ENCODE results near the gene TUBB2A. TPM values are rescaled to one million over a fixed set of nuclear protein-coding genes. Genes with fewer than 3 reads are reported as not detected.

TUBB2A gene
- 10 to 100 TPM; 19.7 to 53.5 TPM for total RNA-seq
- polyA plus RNA-seq, result 10 to 100 TPM; 10.8 to 40.6 TPM
- long read RNA-seq, donor 1, transcript TUBB2A-201 (4 exons, 1,595 nt), result major isoform, 10 of 10 reads
- long read RNA-seq, donor 1, partial matches to known transcripts, result 0 of 10 reads
- long read RNA-seq, donor 1, other reads (novel, unspliced or antisense), result 0 of 10 reads
- long read RNA-seq, donor 2, transcript TUBB2A-201 (4 exons, 1,595 nt), result major isoform, 5 of 5 reads
- long read RNA-seq, donor 2, partial matches to known transcripts, result 0 of 5 reads
- long read RNA-seq, donor 2, other reads (novel, unspliced or antisense), result 0 of 5 reads
- long read RNA-seq, donor 3, partial matches to known transcripts, result 0 of 1 reads
- long read RNA-seq, donor 3, other reads (novel, unspliced or antisense), result 0 of 1 reads
- long read RNA-seq, donor 4, transcript TUBB2A-201 (4 exons, 1,595 nt), result major isoform, 10 of 10 reads
- long read RNA-seq, donor 4, partial matches to known transcripts, result 0 of 10 reads
- long read RNA-seq, donor 4, other reads (novel, unspliced or antisense), result 0 of 10 reads
- long read RNA-seq, donor 5, transcript TUBB2A-201 (4 exons, 1,595 nt), result major isoform, 21 of 21 reads
- long read RNA-seq, donor 5, partial matches to known transcripts, result 0 of 21 reads
- long read RNA-seq, donor 5, other reads (novel, unspliced or antisense), result 0 of 21 reads

DNA sequence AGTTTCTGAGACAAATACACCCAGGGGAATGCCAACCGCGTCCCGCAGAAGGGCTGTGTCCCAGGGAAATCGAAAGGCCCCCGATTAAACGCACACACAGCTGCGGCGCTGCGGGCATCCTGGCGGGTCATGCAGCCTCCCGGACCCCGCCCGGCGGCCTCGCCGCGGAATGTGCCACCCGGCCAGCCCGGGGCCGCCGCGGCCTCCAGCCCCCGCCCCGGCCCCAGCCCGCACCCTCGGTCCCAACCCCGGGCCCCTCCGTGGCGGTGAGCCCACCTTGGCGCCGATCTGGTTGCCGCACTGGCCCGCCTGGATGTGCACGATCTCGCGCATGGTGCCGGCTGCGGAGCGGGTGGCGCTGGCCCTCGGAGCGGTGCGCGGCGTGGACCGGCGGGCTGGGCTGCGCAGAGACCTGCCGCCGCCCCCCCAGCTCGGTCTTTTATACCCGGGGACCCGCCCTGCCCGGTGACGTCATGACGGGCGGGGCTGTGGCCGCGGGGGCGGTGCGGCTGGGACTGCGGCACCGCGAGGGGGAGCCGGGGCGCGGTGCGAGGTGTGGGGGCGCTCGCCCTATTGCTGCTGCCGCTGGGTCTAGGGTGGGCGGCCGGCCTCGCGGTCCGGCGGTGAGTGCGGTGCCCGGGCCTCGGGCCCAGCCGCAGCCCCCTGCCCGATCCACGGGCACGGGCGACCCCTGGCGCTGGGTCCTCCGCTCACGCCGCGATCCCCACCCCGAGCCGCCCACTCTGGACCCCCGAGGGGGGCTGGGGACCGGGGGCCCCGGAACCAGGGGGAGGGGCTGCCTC is at the start of gene TUBB2A:
TSS of gene TUBB2A (minus strand) at position 414 of the 803 bp plus-strand sequence. CDS start at position 333, 81 bp downstream.
- Histone ChIP-seq H3K27ac (ENCODE audit: low read depth in 1 of 2, low read length in 1 of 2) (peak within 1 kb of the TSS; percentile 91 to 98), H3K36me3 (ENCODE audit: control insufficient read depth in 4 of 4, insufficient read depth in 4 of 4, low read length in 4 of 4) (peaks cover 0 to 3% (median 0%) of the 10 kb centered on the region in 4 donors), H3K9me3 (ENCODE audit: control insufficient read depth in 4 of 4, insufficient read depth in 3 of 4, low read length in 3 of 4) (no peaks in the 10 kb centered on the region), H3K4me1 (ENCODE audit: control insufficient read depth in 5 of 5, insufficient read depth in 5 of 5, low read length in 5 of 5) (peaks cover 0 to 10% (median 0%) of the 10 kb centered on the region in 5 donors), H3K4me3 (peak within 1 kb of the TSS; percentile 71), H3K27me3 (ENCODE audit: control insufficient read depth in 3 of 3, insufficient read depth in 3 of 3, low read length in 2 of 3) (peaks cover 0 to 2% (median 0%) of the 10 kb centered on the region in 3 donors), H3K9ac (ENCODE audit: insufficient read depth in 1 of 2, low read length in 2 of 2) (peak within 1 kb of the TSS; percentile 37 to 49)
- TF ChIP-seq, protein P1, sequence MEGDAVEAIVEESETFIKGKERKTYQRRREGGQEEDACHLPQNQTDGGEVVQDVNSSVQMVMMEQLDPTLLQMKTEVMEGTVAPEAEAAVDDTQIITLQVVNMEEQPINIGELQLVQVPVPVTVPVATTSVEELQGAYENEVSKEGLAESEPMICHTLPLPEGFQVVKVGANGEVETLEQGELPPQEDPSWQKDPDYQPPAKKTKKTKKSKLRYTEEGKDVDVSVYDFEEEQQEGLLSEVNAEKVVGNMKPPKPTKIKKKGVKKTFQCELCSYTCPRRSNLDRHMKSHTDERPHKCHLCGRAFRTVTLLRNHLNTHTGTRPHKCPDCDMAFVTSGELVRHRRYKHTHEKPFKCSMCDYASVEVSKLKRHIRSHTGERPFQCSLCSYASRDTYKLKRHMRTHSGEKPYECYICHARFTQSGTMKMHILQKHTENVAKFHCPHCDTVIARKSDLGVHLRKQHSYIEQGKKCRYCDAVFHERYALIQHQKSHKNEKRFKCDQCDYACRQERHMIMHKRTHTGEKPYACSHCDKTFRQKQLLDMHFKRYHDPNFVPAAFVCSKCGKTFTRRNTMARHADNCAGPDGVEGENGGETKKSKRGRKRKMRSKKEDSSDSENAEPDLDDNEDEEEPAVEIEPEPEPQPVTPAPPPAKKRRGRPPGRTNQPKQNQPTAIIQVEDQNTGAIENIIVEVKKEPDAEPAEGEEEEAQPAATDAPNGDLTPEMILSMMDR (IDR thresholded peaks at IDR 0.05; ENCODE audit: control extremely low read depth, extremely low read depth), result no peak
- WGBS, 2 donors, result 0 to 1% methylated on average over 71 to 95 of the region's 95 CpGs
- DNase-seq (peak; percentile 85 to 86 (median 86)), ATAC-seq (ENCODE audit: insufficient read depth, low FRiP score) (peak; percentile 88)

DNA sequence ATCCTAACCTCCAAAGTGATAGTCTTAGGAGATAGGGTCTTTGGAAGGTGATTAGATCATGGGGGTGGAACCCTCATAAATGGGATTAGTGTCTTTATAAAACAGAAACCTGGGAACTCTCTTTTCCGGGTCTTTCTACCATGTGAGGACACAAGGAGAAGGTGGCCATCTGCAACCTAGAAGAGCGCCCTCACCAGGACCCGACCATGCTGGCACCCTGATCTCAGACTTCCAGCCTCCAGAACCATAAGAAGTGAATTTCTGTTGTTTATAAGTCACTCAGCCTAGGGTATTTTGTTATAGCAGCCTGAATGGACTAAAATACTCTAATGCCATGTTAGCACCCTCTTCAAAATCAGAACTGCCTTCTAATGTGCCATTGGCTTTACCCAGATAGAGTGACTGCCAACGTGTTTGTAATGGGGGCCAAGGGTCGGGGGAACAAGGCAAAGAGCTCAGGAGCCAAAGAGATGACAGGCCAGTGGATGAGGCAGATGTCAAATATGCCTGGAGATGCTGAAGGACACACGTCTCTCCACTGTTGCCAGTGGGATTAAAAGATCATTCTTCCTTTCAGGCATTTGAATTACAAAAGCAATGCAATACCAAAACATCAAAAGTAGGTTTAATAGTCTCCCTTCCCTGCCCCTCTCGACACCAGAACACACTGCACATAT is 49.1 kb upstream of the TUBB2A start:
- Histone ChIP-seq H3K4me1 (ENCODE audit: control insufficient read depth in 5 of 5, insufficient read depth in 5 of 5, low read length in 5 of 5) (peaks cover 0 to 2% (median 0%) of the 10 kb centered on the region in 5 donors), H3K27ac (ENCODE audit: low read depth in 1 of 2, low read length in 1 of 2) (no peak overlapping the region), H3K9me3 (ENCODE audit: control insufficient read depth in 4 of 4, insufficient read depth in 3 of 4, low read length in 3 of 4) (peaks cover 0 to 2% (median 0%) of the 10 kb centered on the region in 4 donors), H3K9ac (ENCODE audit: insufficient read depth in 1 of 2, low read length in 2 of 2) (no peak overlapping the region), H3K27me3 (ENCODE audit: control insufficient read depth in 3 of 3, insufficient read depth in 3 of 3, low read length in 2 of 3) (no peaks in the 10 kb centered on the region), H3K4me3 (no peak overlapping the region), H3K36me3 (ENCODE audit: control insufficient read depth in 4 of 4, insufficient read depth in 4 of 4, low read length in 4 of 4) (no peaks in the 10 kb centered on the region)
- ATAC-seq (ENCODE audit: insufficient read depth, low FRiP score), result no peak
- DNase-seq, result no peak
- 93 to 96% methylated on average over 7 of the region's 7 CpGs for WGBS, 2 donors
- TF ChIP-seq, protein P1 (IDR thresholded peaks at IDR 0.05; ENCODE audit: control extremely low read depth, extremely low read depth), result no peak

DNA sequence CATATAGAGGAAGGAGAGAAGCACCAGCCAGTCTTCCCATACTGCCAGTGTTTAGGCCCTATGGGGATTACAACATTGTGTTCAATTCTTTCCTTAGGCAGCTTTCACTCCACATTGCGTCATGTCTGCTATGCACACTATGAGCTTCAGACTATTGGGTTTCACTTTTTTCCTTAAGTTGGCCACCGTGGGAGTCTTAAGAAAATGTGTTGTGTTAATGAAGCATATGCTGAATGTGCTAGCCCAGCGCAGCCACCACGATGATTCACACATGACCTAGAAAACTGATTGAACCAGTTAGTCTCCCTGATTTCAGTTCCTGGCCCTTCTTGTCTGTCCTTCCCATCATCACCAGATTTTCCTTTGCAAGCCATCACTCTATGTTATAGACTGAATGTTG is 48.6 kb upstream of the TUBB2A start:
- H3K9me3 ChIP-seq (ENCODE audit: control insufficient read depth in 4 of 4, insufficient read depth in 3 of 4, low read length in 3 of 4), result peaks cover 0 to 2% (median 0%) of the 10 kb centered on the region in 4 donors
- no peak overlapping the region for H3K9ac ChIP-seq (ENCODE audit: insufficient read depth in 1 of 2, low read length in 2 of 2)
- H3K27me3 ChIP-seq (ENCODE audit: control insufficient read depth in 3 of 3, insufficient read depth in 3 of 3, low read length in 2 of 3), result no peaks in the 10 kb centered on the region
- no peak overlapping the region for H3K4me3 ChIP-seq
- ATAC-seq (ENCODE audit: insufficient read depth, low FRiP score), result no peak
- H3K36me3 ChIP-seq (ENCODE audit: control insufficient read depth in 4 of 4, insufficient read depth in 4 of 4, low read length in 4 of 4), result no peaks in the 10 kb centered on the region
- TF ChIP-seq, protein P1 (IDR thresholded peaks at IDR 0.05; ENCODE audit: control extremely low read depth, extremely low read depth), result no peak
- 83 to 86% methylated on average over 4 of the region's 4 CpGs for WGBS, 2 donors
- H3K27ac ChIP-seq (ENCODE audit: low read depth in 1 of 2, low read length in 1 of 2), result no peak overlapping the region
- DNase-seq, result no peak
- H3K4me1 ChIP-seq (ENCODE audit: control insufficient read depth in 5 of 5, insufficient read depth in 5 of 5, low read length in 5 of 5), result peaks cover 0 to 2% (median 0%) of the 10 kb centered on the region in 5 donors
